Smooth muscle cell (in vitro differentiated cells): ENCODE data around the gene PTCD3. TPM values are rescaled to one million over a fixed set of nuclear protein-coding genes. Genes with fewer than 3 reads are reported as not detected.
A peak's percentile ranks its signal among the peaks of the same experiment; 100 is the strongest.

Experiments
- polyA plus RNA-seq: library from polyadenylated mRNA; unstranded; fragments of >200 nt; fragmentation: Nextera tagmentation; extraction: Ambion mirVana; gene quantifications from 2 replicates; pipeline ENCODE4 v1.2.1, GENCODE V29; 2016
- small RNA-seq: library from RNA; depleted of rRNA; stranded (forward); fragments of <200 nt; gene quantifications from one replicate; pipeline ENCODE3, GENCODE V24; 2014
- total RNA-seq: library from RNA; depleted of rRNA; stranded (reverse); fragments of >200 nt; gene quantifications from 2 replicates; pipeline ENCODE4 v1.2.3, GENCODE V29; 2014

The PTCD3 gene
- total and polyA plus RNA-seq, 2 experiments from 2014 or later = 42.2 to 78.7 TPM

Small RNAs within 50 kb of the gene (small RNA-seq; reads per million reads assigned to genes)
- not detected for gene RF00019
- gene SNORD94 = 621 reads per million, percentile 99 among the genes with 10 or more reads in this experiment

Other genes starting within 250 kb of the PTCD3 start
- 21.3 and 26.4 TPM in 2 replicates for gene ST3GAL5, start 217.2 kb upstream of the PTCD3 start, total RNA-seq
- 10.9 and 12.3 TPM in 2 replicates for gene ST3GAL5, start 217.2 kb upstream of the PTCD3 start, polyA plus RNA-seq
- gene POLR1A, start 349 bp upstream of the PTCD3 start, total RNA-seq = 12.2 and 20.8 TPM in 2 replicates
- 4.9 and 6.0 TPM in 2 replicates for gene POLR1A, start 349 bp upstream of the PTCD3 start, polyA plus RNA-seq
- 66.4 and 71.1 TPM in 2 replicates for gene IMMT, start 89.2 kb downstream of the PTCD3 start, total RNA-seq
- 74.5 and 77.2 TPM in 2 replicates for gene IMMT, start 89.2 kb downstream of the PTCD3 start, polyA plus RNA-seq
- gene MRPL35, start 93.2 kb downstream of the PTCD3 start, total RNA-seq = 37.6 and 49.0 TPM in 2 replicates
- gene MRPL35, start 93.2 kb downstream of the PTCD3 start, polyA plus RNA-seq = 27.9 and 31.9 TPM in 2 replicates
- 0.13 TPM in 1 of 2 replicates, not detected in the other for gene REEP1, start 231.4 kb downstream of the PTCD3 start, total RNA-seq
- gene REEP1, start 231.4 kb downstream of the PTCD3 start, polyA plus RNA-seq = not detected in 2 replicates